ENCODE results near the gene TRAF5. TPM values are rescaled to one million over a fixed set of nuclear protein-coding genes. Genes with fewer than 3 reads are reported as not detected.
"Not testable (repeated sequence)": the region's sequence is repeated elsewhere in the genome, so short reads cannot be mapped to it uniquely, and the experiment has no call there.

TRAF5 gene
- total RNA-seq, 1 donor from 2014 or later, result 73.1 TPM

DNA sequence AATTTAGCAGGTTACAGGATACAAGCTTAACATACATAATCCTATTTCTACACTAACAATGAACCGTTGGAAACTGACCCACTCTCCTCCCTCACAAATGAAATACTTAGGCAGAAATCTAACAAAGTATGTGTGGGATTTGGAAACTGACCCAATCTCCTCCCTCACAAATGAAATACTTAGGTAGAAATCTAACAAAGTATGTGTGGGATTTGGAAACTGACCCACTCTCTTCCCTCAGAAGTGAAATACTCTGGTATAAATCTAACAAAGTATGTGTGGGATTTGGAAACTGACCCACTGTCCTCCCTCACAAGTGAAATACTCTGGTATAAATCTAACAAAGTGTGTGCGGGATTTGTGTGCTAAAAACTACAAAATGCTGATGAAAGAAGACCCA lies 60.3 kb downstream of the TRAF5 start:
- Mint-ChIP-seq H3K4me1 (peaks cover 14% of the 10 kb centered on the region), H3K9me3 (no peaks in the 10 kb centered on the region), H3K27me3 (no peaks in the 10 kb centered on the region), H3K36me3 (ENCODE audit: low read depth) (peaks cover 8% of the 10 kb centered on the region), H3K4me3 (no peak overlapping the region), H3K27ac (no peak overlapping the region)
- intact Hi-C loops (cut with micrococcal nuclease), result no loop called here
- TF ChIP-seq, protein P1, sequence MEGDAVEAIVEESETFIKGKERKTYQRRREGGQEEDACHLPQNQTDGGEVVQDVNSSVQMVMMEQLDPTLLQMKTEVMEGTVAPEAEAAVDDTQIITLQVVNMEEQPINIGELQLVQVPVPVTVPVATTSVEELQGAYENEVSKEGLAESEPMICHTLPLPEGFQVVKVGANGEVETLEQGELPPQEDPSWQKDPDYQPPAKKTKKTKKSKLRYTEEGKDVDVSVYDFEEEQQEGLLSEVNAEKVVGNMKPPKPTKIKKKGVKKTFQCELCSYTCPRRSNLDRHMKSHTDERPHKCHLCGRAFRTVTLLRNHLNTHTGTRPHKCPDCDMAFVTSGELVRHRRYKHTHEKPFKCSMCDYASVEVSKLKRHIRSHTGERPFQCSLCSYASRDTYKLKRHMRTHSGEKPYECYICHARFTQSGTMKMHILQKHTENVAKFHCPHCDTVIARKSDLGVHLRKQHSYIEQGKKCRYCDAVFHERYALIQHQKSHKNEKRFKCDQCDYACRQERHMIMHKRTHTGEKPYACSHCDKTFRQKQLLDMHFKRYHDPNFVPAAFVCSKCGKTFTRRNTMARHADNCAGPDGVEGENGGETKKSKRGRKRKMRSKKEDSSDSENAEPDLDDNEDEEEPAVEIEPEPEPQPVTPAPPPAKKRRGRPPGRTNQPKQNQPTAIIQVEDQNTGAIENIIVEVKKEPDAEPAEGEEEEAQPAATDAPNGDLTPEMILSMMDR (IDR thresholded peaks at IDR 0.05), result no peak
- no peak for DNase-seq
- ATAC-seq (ENCODE audit: low read depth), result no peak
- ChIA-PET POLR2A (no interaction called here), CTCF (interaction anchor here (0.7 to 0.9 kb wide), 2 partner anchors 64 to 119 kb away, joined by 4 to 5 read pairs; no protein-coding TSS in a partner anchor)

GRCh38 chr1:211390829-211391228 lies 64.2 kb downstream of the TRAF5 start:
- H3K27ac Mint-ChIP-seq; CTCF ChIA-PET; intact Hi-C loops (cut with micrococcal nuclease); H3K27me3 Mint-ChIP-seq; H3K4me1 Mint-ChIP-seq; ATAC-seq (ENCODE audit: low read depth); H3K9me3 Mint-ChIP-seq; DNase-seq; H3K4me3 Mint-ChIP-seq: not testable (repeated sequence)
- POLR2A ChIA-PET, result interaction anchor here (0.5 kb wide), 1 partner anchor 91 kb away, joined by 4 read pairs; no protein-coding TSS in a partner anchor
- peaks cover 25% of the 10 kb centered on the region for H3K36me3 Mint-ChIP-seq (ENCODE audit: low read depth)

- Mint-ChIP-seq H3K9me3 (no peaks in the 10 kb centered on the region), H3K27me3 (no peaks in the 10 kb centered on the region), H3K36me3 (ENCODE audit: low read depth) (peaks cover 28% of the 10 kb centered on the region), H3K27ac (no peak overlapping the region), H3K4me1 (no peaks in the 10 kb centered on the region), H3K4me3 (no peak overlapping the region)
- TF ChIP-seq, protein P1 (IDR thresholded peaks at IDR 0.05), result no peak
- CTCF ChIA-PET, result no interaction called here
- intact Hi-C loops (cut with micrococcal nuclease), result no loop called here
- POLR2A ChIA-PET, result no interaction called here
- DNase-seq (no peak), ATAC-seq (ENCODE audit: low read depth) (no peak)
Measured at GRCh38 chr1:211393203-211393602, 66.6 kb downstream of the TRAF5 start.

DNA sequence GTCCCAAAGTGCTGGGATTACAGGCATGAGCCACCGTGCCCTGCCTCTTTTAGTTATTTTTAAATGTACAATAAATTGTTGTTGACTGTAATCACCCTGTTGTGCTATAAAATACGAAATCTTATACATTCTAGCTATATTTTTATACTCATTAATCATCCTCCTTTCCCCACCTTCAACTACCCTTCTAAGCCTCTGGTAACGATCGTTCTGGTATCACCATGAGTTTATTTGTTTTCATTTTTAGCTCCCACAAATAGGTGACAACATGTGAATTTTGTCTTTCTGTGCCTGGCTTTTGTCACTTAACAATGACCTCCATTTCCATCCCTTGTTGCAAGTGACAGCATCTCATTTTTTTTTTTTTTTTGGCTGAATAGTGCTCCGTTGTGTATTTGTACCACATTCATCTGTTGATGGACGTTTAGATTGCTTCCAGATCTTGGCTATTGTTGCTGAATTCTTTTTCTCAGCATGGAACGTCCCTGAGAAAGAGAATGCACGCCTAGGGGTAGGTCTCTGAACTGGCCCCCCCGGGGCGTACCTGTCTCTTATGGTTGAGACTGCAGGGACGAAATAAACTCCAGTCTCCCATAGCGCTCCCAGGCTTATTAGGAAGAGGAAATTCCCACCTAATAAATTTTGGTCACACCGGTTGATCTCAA lies 71.8 kb downstream of the TRAF5 start:
- intact Hi-C loops (cut with micrococcal nuclease); ATAC-seq (ENCODE audit: low read depth); H3K4me3 Mint-ChIP-seq: not testable (repeated sequence)

GRCh38 chr1:211399851-211400393 lies 73.3 kb downstream of the TRAF5 start:
- H3K9me3 Mint-ChIP-seq; DNase-seq; H3K27me3 Mint-ChIP-seq; ATAC-seq (ENCODE audit: low read depth); intact Hi-C loops (cut with micrococcal nuclease); CTCF ChIA-PET; POLR2A ChIA-PET: not testable (repeated sequence)
- peaks cover 16% of the 10 kb centered on the region for H3K4me1 Mint-ChIP-seq
- H3K27ac Mint-ChIP-seq, result peak overlapping the region; percentile 61
- peaks cover 22% of the 10 kb centered on the region for H3K36me3 Mint-ChIP-seq (ENCODE audit: low read depth)
- peak overlapping the region; percentile 25 for H3K4me3 Mint-ChIP-seq

More for the DNA sequence above, 71.8 kb downstream of the TRAF5 start:
- Mint-ChIP-seq H3K4me1 (peaks cover 16% of the 10 kb centered on the region), H3K36me3 (ENCODE audit: low read depth) (peaks cover 24% of the 10 kb centered on the region)
- POLR2A ChIA-PET, result interaction anchor here (0.6 kb wide), 1 partner anchor 120 kb away, joined by 3 read pairs; no protein-coding TSS in a partner anchor
- CTCF ChIA-PET, H3K9me3 Mint-ChIP-seq, H3K27ac Mint-ChIP-seq, H3K27me3 Mint-ChIP-seq, DNase-seq: not testable (repeated sequence)

GRCh38 chr1:211401751-211402150 lies 75.1 kb downstream of the TRAF5 start:
- H3K27me3 Mint-ChIP-seq; POLR2A ChIA-PET; intact Hi-C loops (cut with micrococcal nuclease); H3K27ac Mint-ChIP-seq; ATAC-seq (ENCODE audit: low read depth); H3K9me3 Mint-ChIP-seq; DNase-seq; CTCF ChIA-PET; H3K4me3 Mint-ChIP-seq: not testable (repeated sequence)
- peaks cover 28% of the 10 kb centered on the region for H3K36me3 Mint-ChIP-seq (ENCODE audit: low read depth)
- H3K4me1 Mint-ChIP-seq, result peaks cover 19% of the 10 kb centered on the region

GRCh38 chr1:211406086-211406485 lies 79.5 kb downstream of the TRAF5 start:
- POLR2A ChIA-PET; H3K9me3 Mint-ChIP-seq; H3K27ac Mint-ChIP-seq; H3K4me3 Mint-ChIP-seq; H3K27me3 Mint-ChIP-seq; intact Hi-C loops (cut with micrococcal nuclease); CTCF ChIA-PET; ATAC-seq (ENCODE audit: low read depth); DNase-seq: not testable (repeated sequence)
- Mint-ChIP-seq H3K4me1 (peaks cover 12% of the 10 kb centered on the region), H3K36me3 (ENCODE audit: low read depth) (peaks cover 29% of the 10 kb centered on the region)

DNA sequence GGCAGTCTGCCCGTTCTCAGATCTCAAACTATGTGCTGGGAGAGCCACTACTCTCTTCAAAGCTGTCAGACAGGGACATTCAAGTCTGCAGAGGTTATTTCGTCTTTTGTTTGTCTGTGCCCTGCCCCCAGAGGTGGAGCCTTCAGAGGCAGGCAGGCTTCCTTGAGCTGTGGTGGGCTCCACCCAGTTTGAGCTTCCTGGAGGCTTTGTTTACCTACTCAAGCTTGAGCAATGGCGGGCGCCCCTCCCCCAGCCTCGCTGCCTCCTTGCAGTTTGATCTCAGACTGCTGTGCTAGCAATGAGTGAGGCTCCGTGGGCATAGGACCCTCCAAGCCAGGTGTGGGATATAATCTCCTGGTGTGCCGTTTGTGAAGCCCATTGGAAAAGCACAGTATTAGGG lies 81.1 kb downstream of the TRAF5 start:
- peaks cover 11% of the 10 kb centered on the region for H3K4me1 Mint-ChIP-seq
- H3K9me3 Mint-ChIP-seq; H3K27me3 Mint-ChIP-seq; intact Hi-C loops (cut with micrococcal nuclease); H3K27ac Mint-ChIP-seq; H3K4me3 Mint-ChIP-seq; CTCF ChIA-PET; DNase-seq; ATAC-seq (ENCODE audit: low read depth); POLR2A ChIA-PET: not testable (repeated sequence)
- peaks cover 32% of the 10 kb centered on the region for H3K36me3 Mint-ChIP-seq (ENCODE audit: low read depth)
